Neural cell (in vitro differentiated cells): ENCODE measurements around the gene ANKS1B. TPM values are rescaled to one million over a fixed set of nuclear protein-coding genes. Genes with fewer than 3 reads are reported as not detected.

Experiments
- H2AFZ ChIP-seq: fragments of 200-600, 300-800 bp; sonication (generic), shearing (Covaris generic); 2 replicates; pipeline ENCODE4 v1.6.0; 2014; ENCODE audit warnings: low read depth, mild to moderate bottlenecking, antibody characterized with exemption, low read length, moderate library complexity
- H3F3A ChIP-seq: fragments of 200-600 bp; shearing (Covaris generic); 2 replicates; pipeline ENCODE4 v1.6.1; 2016; ENCODE audit warnings: mild to moderate bottlenecking, moderate library complexity, mixed read lengths, antibody characterized with exemption, low read length; ENCODE audit not compliant: insufficient read depth, poor library complexity, severe bottlenecking
- H3K27ac ChIP-seq: fragments of 200-600, 300-800 bp; sonication (generic), shearing (Covaris generic); 2 replicates; pipeline ENCODE4 v1.5.1; 2014; ENCODE audit warnings: mild to moderate bottlenecking, low read length, moderate library complexity
- H3K27me3 ChIP-seq: fragments of 300-800, 200-600 bp; sonication (generic), shearing (Covaris generic); 2 replicates; pipeline ENCODE4 v1.6.0; 2014; ENCODE audit warnings: mild to moderate bottlenecking, low read depth, low read length, moderate library complexity; ENCODE audit not compliant: insufficient read depth
- H3K36me3 ChIP-seq: fragments of 300-800, 200-600 bp; sonication (generic), shearing (Covaris generic); 2 replicates; pipeline ENCODE4 v1.5.1; 2014; ENCODE audit warnings: mild to moderate bottlenecking, antibody characterized with exemption, low read length, moderate library complexity; ENCODE audit not compliant: insufficient read depth
- H3K4me2 ChIP-seq: fragments of 300-800, 200-600 bp; sonication (generic), shearing (Covaris generic); 2 replicates; pipeline ENCODE4 v1.6.0; 2014; ENCODE audit warnings: mild to moderate bottlenecking, low read length
- H3K4me3 ChIP-seq: fragments of 300-800, 200-600 bp; sonication (generic), shearing (Covaris generic); 2 replicates; pipeline ENCODE4 v1.5.1; 2014; ENCODE audit warnings: mild to moderate bottlenecking, low read length, moderate library complexity
- H3K79me2 ChIP-seq: fragments of 200-600 bp; shearing (Covaris generic); replicated peaks from 2 replicates; pipeline ENCODE4 v1.6.0; 2014; ENCODE audit warnings: mild to moderate bottlenecking, low read length, moderate library complexity; ENCODE audit not compliant: insufficient read depth
- H3K9ac ChIP-seq: fragments of 300-800, 200-600 bp; sonication (generic), shearing (Covaris generic); 2 replicates; pipeline ENCODE4 v1.6.1; 2016; ENCODE audit warnings: mild to moderate bottlenecking, low read length, mixed read lengths
- H3K9me2 ChIP-seq: fragments of 200-600 bp; shearing (Covaris generic); 2 replicates; pipeline ENCODE4 v1.6.1; 2016; ENCODE audit warnings: mild to moderate bottlenecking, low read length, mixed read lengths; ENCODE audit not compliant: insufficient read depth
- H3K9me3 ChIP-seq: fragments of 200-600, 300-800 bp; sonication (generic), shearing (Covaris generic); 2 replicates; pipeline ENCODE4 v1.6.1; 2016; ENCODE audit warnings: mild to moderate bottlenecking, mixed run types, low read length, moderate library complexity, mixed read lengths
- H4K20me1 ChIP-seq: fragments of 200-600 bp; shearing (Covaris generic); 2 replicates; pipeline ENCODE4 v1.6.1; 2016; ENCODE audit warnings: mild to moderate bottlenecking, mixed run types; ENCODE audit not compliant: insufficient read depth
- CTCF ChIP-seq: fragments of 450-650 bp; IDR thresholded peaks from 2 replicates; pipeline ENCODE4 v1.5.1; 2014; ENCODE audit warnings: antibody characterized with exemption, mild to moderate bottlenecking, moderate library complexity; ENCODE audit not compliant: poor library complexity, severe bottlenecking
- EP300 ChIP-seq: fragments of 450-650 bp; conservative IDR thresholded peaks from 2 replicates; pipeline ENCODE4 v1.6.1; 2014; ENCODE audit warnings: antibody characterized with exemption, mild to moderate bottlenecking, moderate library complexity; ENCODE audit not compliant: poor library complexity, severe bottlenecking
- EZH2 ChIP-seq: fragments of 200-600, 300-800 bp; shearing (Covaris generic), sonication (generic); IDR thresholded peaks from 2 replicates; pipeline ENCODE4 v1.6.1; 2014; ENCODE audit warnings: antibody characterized with exemption, low read length, borderline replicate concordance, mild to moderate bottlenecking; ENCODE audit not compliant: insufficient read depth, poor library complexity, severe bottlenecking
- MXI1 ChIP-seq: fragments of 450-650 bp; conservative IDR thresholded peaks from 2 replicates; pipeline ENCODE4 v1.6.1; 2014; ENCODE audit warnings: antibody characterized with exemption, mild to moderate bottlenecking; ENCODE audit not compliant: poor library complexity, severe bottlenecking
- POLR2AphosphoS5 ChIP-seq: IDR thresholded peaks from 2 replicates; pipeline ENCODE4 v1.6.1; 2012
- RAD21 ChIP-seq: fragments of 450-650 bp; conservative IDR thresholded peaks from 2 replicates; pipeline ENCODE4 v1.6.1; 2014; ENCODE audit warnings: antibody characterized with exemption, mild to moderate bottlenecking, moderate library complexity
- REST ChIP-seq: IDR thresholded peaks from 2 replicates; pipeline ENCODE4 v1.6.1; 2012; ENCODE audit warnings: borderline replicate concordance
- SMC3 ChIP-seq: fragments of 450-650 bp; conservative IDR thresholded peaks from 2 replicates; pipeline ENCODE4 v1.6.1; 2014; ENCODE audit warnings: antibody characterized with exemption, mild to moderate bottlenecking, moderate library complexity; ENCODE audit not compliant: poor library complexity
- TAF1 ChIP-seq: IDR thresholded peaks from 2 replicates; pipeline ENCODE4 v1.6.1; 2012; ENCODE audit warnings: low read depth
- polyA plus RNA-seq: library from polyadenylated mRNA; depleted of rRNA; stranded (reverse); fragments of >200 nt; gene quantifications from 2 replicates; pipeline ENCODE4 v1.2.3, GENCODE V29; 2014

Gene ANKS1B
- polyA plus RNA-seq, 1 donor from 2014 or later, result 65.6 TPM

GRCh38 chr12:99649551-99649950 lies 335.2 kb downstream of the ANKS1B start:
- H3K27ac ChIP-seq, result no peak overlapping the region
- no peaks in the 10 kb centered on the region for H4K20me1 ChIP-seq
- H2AFZ ChIP-seq, result no peak overlapping the region
- H3K9me3 ChIP-seq, result no peaks in the 10 kb centered on the region
- no peaks in the 10 kb centered on the region for H3K79me2 ChIP-seq
- H3K9me2 ChIP-seq, result no peaks in the 10 kb centered on the region
- H3K9ac ChIP-seq, result no peak overlapping the region
- no peak overlapping the region for H3K4me3 ChIP-seq
- H3K4me2 ChIP-seq, result no peak overlapping the region
- no peaks in the 10 kb centered on the region for H3K27me3 ChIP-seq
- TF ChIP-seq EP300 (no peak), EZH2 (no peak), SMC3 (no peak), POLR2AphosphoS5 (no peak), CTCF (no peak), MXI1 (no peak), REST (no peak), TAF1 (no peak), RAD21 (no peak)
- H3K36me3 ChIP-seq, result no peaks in the 10 kb centered on the region
- H3F3A ChIP-seq, result no peaks in the 10 kb centered on the region

- Histone ChIP-seq H3F3A (no peaks in the 10 kb centered on the region), H3K79me2 (no peaks in the 10 kb centered on the region), H3K36me3 (no peaks in the 10 kb centered on the region), H3K27me3 (no peaks in the 10 kb centered on the region), H2AFZ (no peak overlapping the region), H4K20me1 (no peaks in the 10 kb centered on the region), H3K9ac (no peak overlapping the region), H3K9me2 (no peaks in the 10 kb centered on the region), H3K4me3 (no peak overlapping the region), H3K27ac (no peak overlapping the region), H3K4me2 (no peak overlapping the region), H3K9me3 (no peaks in the 10 kb centered on the region)
- no peak for TF ChIP-seq CTCF
- no peak for TF ChIP-seq TAF1
- TF ChIP-seq SMC3, result no peak
- no peak for TF ChIP-seq POLR2AphosphoS5
- no peak for TF ChIP-seq REST
- TF ChIP-seq MXI1, result no peak
- no peak for TF ChIP-seq RAD21
- no peak for TF ChIP-seq EP300
- no peak for TF ChIP-seq EZH2
Measured at GRCh38 chr12:99648183-99648582, 336.6 kb downstream of the ANKS1B start.
